ENCODE measurements around the gene CCDC18.

Gene CCDC18

DNA sequence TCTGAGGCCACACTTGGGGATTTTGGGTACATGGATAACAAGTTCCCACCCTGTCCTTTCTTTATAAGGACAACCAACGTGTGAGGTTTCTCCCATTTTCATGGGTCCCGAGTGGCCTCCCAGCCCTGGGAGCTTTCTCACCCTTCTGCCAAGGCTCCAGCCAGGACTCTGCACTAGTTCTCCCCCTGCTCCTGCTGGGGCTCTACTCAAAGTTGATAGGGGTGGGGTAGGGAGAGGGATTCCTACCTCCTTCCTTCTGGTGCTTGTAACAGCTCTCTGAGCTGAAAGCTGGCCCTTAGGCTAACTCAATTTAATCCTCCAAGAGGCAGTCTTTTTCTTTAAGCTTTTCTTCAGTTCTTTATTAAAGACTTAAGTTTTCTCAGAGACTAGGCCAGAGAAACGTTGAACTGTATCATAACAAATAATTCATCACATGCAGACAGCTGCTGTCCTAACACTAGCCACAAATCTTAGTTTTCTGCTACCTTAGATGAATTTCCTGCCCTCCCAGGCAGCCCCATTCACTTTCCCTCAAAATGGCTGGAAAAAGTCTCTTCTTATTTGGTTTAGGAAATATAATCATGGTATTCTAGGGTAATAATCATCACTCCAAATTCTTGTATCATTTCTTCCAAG is 142.8 kb downstream of the CCDC18 start:
- Histone ChIP-seq H3K4me3 (ENCODE audit: low read length, poor library complexity, severe bottlenecking) (no peak overlapping the region), H3K9ac (ENCODE audit: low read depth, low read length, poor library complexity, severe bottlenecking) (no peak overlapping the region), H2AFZ (ENCODE audit: low read length) (no peak overlapping the region), H3F3A (ENCODE audit: low read depth) (no peaks in the 10 kb centered on the region), H3K4me2 (ENCODE audit: low read depth, low read length, poor library complexity, severe bottlenecking) (no peak overlapping the region), H3K4me1 (ENCODE audit: insufficient read depth, low read length, poor library complexity, severe bottlenecking) (no peaks in the 10 kb centered on the region), H3K9me2 (replicated peaks; ENCODE audit: low read depth, low read length) (no peaks in the 10 kb centered on the region), H3K79me2 (ENCODE audit: insufficient read depth, low read length) (no peaks in the 10 kb centered on the region), H3K27me3 (ENCODE audit: insufficient read depth, low read length, poor library complexity, severe bottlenecking) (no peaks in the 10 kb centered on the region), H4K20me1 (ENCODE audit: insufficient read depth, low read length, poor library complexity, severe bottlenecking) (no peaks in the 10 kb centered on the region), H3K9me3 (ENCODE audit: insufficient read depth, low read depth, low read length) (no peaks in the 10 kb centered on the region), H3K36me3 (ENCODE audit: insufficient read depth, low read length) (no peaks in the 10 kb centered on the region)
- TF ChIP-seq, protein P1, sequence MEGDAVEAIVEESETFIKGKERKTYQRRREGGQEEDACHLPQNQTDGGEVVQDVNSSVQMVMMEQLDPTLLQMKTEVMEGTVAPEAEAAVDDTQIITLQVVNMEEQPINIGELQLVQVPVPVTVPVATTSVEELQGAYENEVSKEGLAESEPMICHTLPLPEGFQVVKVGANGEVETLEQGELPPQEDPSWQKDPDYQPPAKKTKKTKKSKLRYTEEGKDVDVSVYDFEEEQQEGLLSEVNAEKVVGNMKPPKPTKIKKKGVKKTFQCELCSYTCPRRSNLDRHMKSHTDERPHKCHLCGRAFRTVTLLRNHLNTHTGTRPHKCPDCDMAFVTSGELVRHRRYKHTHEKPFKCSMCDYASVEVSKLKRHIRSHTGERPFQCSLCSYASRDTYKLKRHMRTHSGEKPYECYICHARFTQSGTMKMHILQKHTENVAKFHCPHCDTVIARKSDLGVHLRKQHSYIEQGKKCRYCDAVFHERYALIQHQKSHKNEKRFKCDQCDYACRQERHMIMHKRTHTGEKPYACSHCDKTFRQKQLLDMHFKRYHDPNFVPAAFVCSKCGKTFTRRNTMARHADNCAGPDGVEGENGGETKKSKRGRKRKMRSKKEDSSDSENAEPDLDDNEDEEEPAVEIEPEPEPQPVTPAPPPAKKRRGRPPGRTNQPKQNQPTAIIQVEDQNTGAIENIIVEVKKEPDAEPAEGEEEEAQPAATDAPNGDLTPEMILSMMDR (conservative IDR thresholded peaks at IDR 0.05; ENCODE audit: low read length): no peak
- no peak for TF ChIP-seq EZH2phosphoT487 (IDR thresholded peaks at IDR 0.05; ENCODE audit: borderline replicate concordance)

DNA sequence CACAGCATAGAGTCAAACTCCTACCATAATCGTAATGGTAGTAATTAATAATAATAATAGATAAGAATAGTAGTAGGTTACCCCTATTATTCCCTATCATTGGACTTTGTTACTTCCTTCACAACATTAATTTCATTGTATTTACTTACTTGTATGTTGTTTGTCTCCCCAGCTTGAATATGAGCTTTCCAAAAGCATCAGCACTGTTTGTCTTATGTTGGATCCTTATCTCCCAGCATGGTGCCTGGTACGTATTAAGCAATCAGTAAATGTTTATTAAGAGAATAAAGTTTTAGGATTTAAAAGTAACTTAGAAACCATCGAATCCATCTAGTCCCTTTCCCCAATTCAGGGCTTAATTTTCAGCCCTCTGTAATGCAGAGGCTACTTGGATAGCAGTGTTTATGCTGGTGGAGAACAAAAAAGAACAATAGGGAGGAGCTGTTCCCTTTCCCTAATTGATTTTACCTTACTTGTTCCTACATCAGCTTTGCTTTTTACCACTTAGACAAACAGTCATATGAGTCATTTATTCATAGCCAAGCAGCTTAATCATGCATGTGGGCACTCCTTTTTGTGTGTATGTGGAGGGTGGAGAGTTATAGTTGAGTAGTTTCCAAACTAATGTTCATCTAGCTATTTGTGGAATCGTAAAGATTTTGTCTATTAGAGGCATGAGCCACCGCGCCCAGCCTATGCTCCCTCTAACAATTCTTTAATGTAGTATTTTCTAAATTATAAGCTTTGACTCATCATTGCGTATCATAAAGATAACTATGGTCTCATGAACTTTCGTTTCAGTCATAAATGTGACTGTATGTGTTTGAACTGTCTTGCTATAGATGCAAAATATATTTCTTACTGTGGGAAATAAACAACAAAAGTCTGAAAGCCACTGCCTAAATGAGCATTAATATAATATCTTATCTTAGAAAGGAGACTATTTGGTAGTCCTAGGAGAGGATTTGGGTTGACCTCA is 144.3 kb downstream of the CCDC18 start:
- Histone ChIP-seq H3K9ac (ENCODE audit: low read depth, low read length, poor library complexity, severe bottlenecking) (no peak overlapping the region), H4K20me1 (ENCODE audit: insufficient read depth, low read length, poor library complexity, severe bottlenecking) (no peaks in the 10 kb centered on the region), H3K4me3 (ENCODE audit: low read length, poor library complexity, severe bottlenecking) (no peak overlapping the region), H2AFZ (ENCODE audit: low read length) (no peak overlapping the region), H3K79me2 (ENCODE audit: insufficient read depth, low read length) (no peaks in the 10 kb centered on the region), H3K36me3 (ENCODE audit: insufficient read depth, low read length) (no peaks in the 10 kb centered on the region), H3K4me1 (ENCODE audit: insufficient read depth, low read length, poor library complexity, severe bottlenecking) (no peaks in the 10 kb centered on the region), H3K27me3 (ENCODE audit: insufficient read depth, low read length, poor library complexity, severe bottlenecking) (no peaks in the 10 kb centered on the region), H3K9me2 (replicated peaks; ENCODE audit: low read depth, low read length) (no peaks in the 10 kb centered on the region), H3K4me2 (ENCODE audit: low read depth, low read length, poor library complexity, severe bottlenecking) (no peak overlapping the region), H3K9me3 (ENCODE audit: insufficient read depth, low read depth, low read length) (no peaks in the 10 kb centered on the region), H3F3A (ENCODE audit: low read depth) (no peaks in the 10 kb centered on the region)
- TF ChIP-seq, protein P1 (conservative IDR thresholded peaks at IDR 0.05; ENCODE audit: low read length): no peak
- no peak for TF ChIP-seq EZH2phosphoT487 (IDR thresholded peaks at IDR 0.05; ENCODE audit: borderline replicate concordance)
